A172 (cell line): ENCODE measurements around the gene MRPS6. TPM values are rescaled to one million over a fixed set of nuclear protein-coding genes. Genes with fewer than 3 reads are reported as not detected.

Source experiments
- DNase-seq: peaks from one replicate; pipeline ENCODE4 v3.0.0-alpha.2; 2015; ENCODE audit warnings: low spot score
- total RNA-seq: library from RNA; depleted of rRNA; stranded (reverse); fragments of >200 nt; shearing (Covaris generic); gene quantifications from 2 replicates; pipeline ENCODE4 v1.2.3, GENCODE V29; 2014; rRNA removed

MRPS6 gene
- 55.4 and 62.2 TPM in 2 replicates for total RNA-seq

DNA sequence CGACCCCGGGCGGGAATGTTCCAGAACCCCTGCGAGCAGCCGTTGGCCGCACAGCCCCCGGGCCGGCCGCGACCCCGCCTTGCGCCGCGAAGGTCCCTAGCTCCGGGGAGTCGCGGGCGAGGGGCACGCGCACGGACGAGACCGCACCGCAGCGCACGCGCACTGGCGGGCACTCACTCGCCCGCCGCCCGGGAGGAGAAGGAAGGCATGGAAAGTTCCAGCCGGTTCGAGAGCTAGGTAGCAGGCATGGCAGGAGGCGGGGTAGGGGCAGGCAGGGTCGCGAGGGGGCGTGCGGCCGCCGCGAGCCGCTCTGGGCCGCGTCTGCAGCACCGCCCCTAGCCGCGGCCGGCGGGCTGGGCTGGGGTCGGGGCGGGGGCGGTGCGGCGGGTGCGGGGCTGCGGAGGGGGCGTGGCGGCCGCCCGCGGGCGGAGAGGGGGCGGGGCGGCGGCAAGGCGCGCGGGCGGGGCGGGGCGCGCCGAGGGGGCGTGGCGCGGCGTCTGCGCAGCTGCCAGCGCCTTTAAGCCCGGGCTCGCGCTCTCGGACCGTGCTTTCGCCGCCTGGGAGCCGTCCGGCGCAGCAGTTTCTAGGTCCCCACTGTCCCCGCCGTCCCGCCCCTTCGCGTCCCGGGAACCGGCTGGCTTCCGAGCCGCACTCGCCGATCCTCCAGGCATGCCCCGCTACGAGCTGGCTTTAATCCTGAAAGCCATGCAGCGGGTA is at the start of gene MRPS6, which contains the start of gene SLC5A3:
MRPS6 (plus strand) TSS at position 547 of the 717 bp plus-strand sequence; CDS start at position 670, 123 bp downstream.
SLC5A3 (plus strand) TSS at position 547 of the 717 bp plus-strand sequence. CDS start 21,621 bp downstream, outside the sequence.
- peak; percentile 68 for DNase-seq

DNA sequence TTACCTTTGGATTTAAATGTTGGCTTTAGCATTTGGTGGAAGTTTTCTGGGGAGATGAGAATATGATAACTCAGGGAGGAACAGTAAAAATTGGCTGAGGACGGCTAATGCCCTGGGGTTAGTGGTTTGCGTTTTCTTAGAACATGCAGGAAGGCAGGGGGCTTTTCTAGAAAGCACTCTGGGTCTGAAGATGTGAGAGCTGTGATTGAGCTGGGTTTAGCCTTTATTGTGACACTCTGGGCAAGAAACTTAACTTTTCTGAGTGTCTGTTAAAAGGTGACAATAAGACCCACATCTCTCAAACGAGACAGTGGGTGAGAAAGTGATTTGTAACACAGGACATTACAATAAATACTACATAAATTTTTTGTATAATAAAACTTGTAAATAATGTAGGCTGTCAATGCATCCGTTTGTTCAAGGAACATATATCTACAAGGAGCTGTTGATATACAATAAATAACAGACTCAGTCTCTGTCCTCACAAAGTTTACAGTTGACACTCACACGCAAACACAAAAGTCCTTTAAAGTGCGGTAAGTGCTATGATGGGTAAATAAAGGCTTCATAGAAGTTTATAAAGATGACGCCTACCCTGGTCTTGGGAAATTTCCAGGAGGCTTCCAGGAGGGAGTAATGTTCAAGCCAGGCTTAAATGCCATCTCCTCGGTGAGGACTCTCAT is 49.5 kb upstream of the MRPS6 start:
- no peak for DNase-seq

- DNase-seq: no peak
Measured at GRCh38 chr21:34024374-34024693, 49.0 kb upstream of the MRPS6 start.

DNA sequence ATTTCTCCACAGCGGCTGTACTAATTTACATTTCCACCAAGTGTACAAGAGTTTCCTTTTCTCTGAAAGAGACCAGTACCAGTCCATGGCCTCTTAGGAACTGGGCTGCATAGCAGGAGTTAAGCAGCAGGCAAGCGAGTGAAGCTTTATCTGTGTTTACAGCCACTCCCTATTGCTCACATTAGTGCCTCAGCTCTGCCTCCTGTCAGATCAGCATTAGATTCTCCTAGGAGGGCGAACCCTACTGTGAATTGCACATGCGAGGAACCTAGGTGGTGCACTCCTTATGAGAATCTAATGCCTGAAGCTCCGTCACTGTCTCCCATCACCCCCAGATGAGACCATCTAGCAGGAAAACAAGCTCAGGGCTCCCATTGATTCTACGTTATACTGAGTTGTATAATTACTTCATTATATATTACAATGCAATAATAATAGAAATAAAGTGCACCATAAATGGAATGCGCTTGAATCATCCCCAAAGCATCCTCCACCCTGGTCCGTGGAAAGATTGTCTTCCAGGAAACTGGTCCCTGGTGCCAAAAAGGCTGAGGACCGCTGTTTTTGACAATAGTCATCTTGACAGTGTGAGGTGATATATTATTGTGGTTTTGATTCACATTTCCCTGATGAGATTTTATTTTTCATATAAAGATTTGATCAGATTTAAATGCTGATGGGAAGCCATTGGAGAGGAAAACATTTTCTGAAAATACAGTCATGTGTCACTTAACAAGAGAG is 45.5 kb upstream of the MRPS6 start:
- DNase-seq: peak; percentile 80

DNA sequence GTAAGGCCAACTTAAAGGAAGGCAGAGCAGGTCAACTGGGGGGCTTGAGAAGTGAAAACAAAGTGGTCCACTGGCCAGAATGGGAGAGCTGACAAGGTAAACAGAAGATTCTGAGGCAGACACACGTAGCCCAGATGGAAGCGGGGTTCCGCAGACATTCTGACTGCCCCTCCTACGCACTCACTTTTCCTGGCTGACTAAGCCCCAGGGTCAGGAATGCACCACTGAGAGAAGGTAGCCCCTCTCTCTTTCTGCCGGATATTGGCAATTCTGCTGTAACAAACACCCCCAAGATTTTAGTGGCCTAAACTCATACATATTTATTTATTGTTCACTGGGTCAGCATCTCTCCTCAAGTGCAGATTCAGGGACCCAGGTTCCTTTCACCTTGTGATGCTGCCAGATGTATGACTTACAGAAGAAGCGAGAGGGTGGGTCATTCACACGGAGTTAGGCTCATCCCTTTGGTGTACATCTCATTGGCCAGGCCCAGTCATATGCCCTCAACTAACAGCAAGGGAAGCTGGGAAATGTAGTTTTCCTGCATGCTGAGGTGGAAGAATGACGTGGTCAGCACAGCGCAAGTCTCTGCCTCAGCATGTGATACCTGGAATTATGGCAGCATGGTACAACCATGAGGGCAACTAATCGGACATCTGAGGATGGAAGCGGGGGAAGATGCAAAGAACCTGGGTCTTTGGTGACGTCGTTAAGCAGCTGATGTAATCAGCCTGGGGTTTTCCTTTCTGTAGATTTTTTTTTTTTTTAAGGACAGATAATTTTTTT is 43.4 kb upstream of the MRPS6 start:
- peak; percentile 88 for DNase-seq

DNA sequence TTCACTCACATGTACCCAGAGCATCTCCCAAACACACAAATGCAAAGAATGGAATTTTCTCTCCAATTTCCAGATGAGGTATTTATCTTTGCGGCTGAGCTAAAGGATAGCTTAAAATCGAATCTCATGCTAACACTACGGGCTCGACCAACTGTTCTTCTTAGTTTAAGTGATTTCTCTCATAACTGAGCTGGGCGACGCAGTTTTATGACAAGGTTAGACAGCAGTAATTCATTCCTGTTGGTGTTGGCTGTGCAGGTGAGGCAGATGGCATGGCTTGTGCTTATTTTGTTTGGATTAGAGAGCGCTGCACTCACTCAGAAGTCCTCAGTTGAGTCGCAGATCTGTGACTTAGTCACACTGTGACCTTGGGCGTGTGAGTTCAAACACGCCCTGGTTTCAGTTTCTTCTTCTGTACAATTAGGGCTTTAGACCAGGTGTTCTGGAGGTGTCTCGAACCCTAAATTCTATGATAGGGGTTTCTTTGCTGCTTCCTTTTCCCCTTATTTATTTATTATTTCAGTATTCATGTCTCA is 41.5 kb upstream of the MRPS6 start:
- no peak for DNase-seq

- DNase-seq: no peak
Measured at GRCh38 chr21:34034369-34035014, 38.9 kb upstream of the MRPS6 start.

DNA sequence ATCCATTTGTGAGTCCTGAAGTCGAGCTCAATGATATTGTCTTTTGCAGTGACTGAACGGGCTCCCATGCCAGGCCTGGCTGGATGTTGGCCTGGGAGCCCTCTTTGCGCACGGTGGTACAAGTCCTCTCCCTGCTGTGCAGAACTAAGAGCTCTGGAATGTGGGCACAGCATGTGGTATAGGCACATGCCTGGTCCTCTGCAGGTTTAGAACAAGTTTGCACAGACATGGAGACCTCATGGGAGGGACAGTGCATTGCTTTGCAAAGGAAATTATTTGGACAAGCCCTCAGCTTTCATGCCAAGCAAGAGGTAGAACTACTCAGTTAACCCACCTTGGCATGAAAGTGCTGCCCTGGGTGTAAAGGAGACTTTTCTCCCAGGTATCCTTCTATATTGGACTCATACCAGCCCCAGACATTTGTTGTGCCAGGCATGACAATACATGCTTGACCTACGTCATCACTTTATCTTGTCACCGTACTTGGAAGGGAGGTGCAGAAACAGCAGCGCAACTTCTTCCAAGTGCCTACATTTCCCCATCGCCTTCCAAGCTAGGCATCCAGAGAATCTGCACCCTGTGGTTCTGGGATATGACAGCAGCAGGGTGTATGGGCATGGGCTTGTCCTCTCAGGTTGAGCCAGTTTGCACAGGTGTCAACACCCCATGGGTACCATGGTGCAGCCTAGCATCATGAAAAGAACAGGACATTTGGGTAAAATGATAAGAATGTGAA is 37.6 kb upstream of the MRPS6 start:
- DNase-seq: peak; percentile 60

DNA sequence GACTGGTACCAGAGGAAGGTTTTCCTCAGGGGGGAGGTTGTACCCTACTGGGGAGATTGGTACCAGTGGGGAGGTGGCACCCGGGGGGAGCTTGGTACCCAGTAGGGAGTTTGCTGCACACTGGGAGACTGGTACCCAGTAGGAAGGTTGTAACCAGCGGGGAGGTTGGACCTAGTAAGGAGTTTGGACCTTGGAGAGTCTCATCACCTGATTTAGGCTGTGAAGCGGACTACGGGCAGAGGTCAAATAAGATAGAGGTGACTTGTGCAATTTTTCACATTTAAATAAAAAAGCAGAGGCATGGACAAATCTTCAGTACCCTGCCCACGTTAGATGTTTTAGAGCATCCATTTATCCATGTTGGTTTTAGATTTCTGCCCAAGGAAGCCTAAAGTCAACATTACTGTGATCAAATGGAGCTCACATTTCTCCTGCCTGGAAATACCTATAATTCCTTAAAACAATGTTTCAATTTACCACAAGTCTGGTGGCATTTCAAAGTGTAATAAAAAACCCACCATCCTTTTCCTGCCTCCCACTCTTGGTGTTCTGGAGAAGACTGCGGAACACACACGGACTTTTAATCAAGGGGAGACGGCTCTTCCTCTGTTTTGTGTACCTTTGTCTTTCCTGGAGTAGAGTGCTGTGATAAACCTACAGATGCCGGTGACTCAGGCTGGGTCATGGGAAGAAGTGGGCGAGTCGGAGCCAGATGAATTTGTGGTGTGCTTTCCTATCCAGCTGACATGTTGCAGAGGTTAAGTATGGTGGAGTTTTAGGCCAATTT is 36.2 kb upstream of the MRPS6 start:
- DNase-seq: peak; percentile 84

GRCh38 chr21:34039678-34040382 is 33.5 kb upstream of the MRPS6 start:
- no peak for DNase-seq

DNA sequence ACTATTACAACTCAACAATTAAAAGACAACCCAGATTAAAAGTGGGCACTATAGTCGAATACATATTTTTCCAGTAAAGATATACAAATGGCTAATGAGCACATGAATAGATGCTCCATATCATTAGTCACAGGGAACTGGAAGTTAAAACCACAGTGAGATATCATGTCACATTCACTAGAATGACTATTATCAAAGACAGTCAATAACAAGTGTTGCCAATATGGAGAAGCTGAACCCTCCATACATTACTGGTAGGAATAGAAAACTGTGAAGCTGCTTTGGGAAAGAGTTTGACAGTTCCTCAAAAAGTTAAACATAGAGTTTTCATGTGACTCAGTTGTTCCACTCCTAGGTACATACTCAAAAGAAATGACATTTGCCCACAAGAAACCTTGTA is 30.6 kb upstream of the MRPS6 start:
- no peak for DNase-seq

- no peak for DNase-seq
Measured at GRCh38 chr21:34043333-34043732, 30.0 kb upstream of the MRPS6 start.

DNA sequence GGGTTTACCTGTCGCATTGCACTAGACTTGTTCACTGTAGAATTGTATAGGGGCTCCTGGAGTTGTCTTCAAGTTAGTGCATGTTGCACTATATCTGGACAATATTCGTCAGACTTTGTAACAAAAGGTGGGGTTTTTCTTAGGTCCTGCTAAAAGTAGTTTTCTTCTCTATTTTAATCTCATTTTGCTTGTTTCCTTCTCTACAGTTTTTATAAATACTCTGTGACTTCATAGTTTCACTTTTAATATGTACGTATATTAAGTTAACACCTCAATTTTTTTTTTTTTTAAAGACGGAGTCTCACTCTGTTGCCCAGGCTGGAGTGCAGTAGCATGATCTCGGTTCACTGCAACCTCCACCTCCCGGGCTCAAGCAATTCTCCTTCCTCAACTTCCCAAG is 26.5 kb upstream of the MRPS6 start:
- no peak for DNase-seq

GRCh38 chr21:34047835-34048234 is 25.5 kb upstream of the MRPS6 start:
- no peak for DNase-seq

DNA sequence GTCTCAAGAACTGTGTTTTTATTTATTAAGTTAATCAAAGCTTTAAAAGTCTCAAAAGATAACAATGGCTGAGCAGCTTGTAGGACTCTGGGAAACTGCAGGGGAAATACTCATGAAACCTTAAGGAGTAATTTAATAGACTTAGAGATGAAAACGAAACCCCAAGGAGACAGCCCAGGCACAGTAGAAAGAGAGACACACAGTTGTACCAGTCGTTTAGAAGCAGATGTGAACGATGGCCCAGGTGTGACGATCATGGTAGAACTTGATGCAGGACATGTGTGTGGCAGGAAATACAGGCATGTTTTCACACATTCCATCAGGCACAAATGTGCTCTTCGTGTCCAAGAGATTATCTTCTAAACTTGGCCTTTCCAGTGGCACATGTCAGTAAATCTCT is 21.2 kb upstream of the MRPS6 start:
- no peak for DNase-seq

DNA sequence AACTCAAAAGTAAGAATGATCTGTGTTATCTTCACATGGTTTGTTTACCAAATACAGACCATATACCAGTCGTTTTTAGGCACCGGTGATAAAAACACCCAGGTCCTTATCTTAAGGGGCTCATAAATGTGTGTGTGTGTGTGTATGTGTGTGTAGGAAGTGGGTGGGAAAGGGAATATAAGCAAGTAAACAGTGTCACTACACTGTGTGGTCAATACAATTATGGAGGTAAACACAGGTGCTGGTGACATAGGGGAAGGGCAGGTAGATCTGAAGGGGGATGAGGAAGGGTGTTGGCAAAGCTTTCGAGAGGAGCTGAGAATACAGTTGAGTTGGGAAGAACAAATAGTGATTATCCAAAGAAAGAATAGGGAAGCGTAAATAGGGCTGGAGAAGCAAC is 19.1 kb upstream of the MRPS6 start:
- DNase-seq: no peak

DNA sequence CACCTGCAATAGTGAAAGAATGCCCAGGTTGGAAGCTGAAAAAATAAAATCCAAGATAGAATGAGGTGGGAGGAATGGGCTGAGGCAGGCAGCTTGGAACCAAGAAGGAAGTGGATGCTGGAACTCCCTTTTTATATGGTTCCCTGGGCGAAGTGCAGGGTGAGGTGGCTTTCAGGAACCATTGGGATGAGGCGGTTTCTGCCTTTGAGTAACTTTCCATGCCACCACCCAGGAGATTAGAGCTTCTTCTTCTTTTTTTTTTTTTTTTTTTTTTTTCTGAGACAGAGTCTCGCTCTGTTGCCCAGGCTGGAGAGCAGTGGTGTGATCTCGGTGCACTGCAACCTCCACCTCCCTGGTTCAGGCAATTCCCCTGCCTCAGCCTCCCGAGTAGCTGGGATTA is 17.8 kb upstream of the MRPS6 start:
- DNase-seq: no peak

GRCh38 chr21:34061983-34062382 is 11.4 kb upstream of the MRPS6 start:
- peak; percentile 39 for DNase-seq

DNA sequence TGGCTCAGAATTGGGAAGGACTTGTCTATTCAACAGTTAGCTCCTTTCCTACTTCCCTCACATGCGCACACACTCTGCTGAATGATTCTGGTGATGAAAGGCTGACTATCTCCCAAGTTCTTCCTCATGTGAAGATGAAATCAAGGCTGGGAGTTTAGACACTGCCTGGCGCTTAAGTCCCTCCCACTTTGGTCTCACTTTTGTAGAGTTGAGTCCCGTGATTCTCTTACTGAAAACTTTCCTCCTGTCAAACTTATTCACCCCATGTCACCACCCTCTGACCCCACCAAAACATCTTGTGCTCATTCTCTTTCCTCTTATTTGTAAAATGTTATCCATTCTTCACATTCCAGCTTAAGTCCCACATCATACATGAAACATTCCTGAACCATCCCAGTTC is 8.4 kb upstream of the MRPS6 start:
- no peak for DNase-seq
